ENCODE data around the gene RPS28. TPM values are rescaled to one million over a fixed set of nuclear protein-coding genes. Genes with fewer than 3 reads are reported as not detected.

The RPS28 gene
- total RNA-seq, 1 donor from 2014 or later: 1,352 TPM

DNA sequence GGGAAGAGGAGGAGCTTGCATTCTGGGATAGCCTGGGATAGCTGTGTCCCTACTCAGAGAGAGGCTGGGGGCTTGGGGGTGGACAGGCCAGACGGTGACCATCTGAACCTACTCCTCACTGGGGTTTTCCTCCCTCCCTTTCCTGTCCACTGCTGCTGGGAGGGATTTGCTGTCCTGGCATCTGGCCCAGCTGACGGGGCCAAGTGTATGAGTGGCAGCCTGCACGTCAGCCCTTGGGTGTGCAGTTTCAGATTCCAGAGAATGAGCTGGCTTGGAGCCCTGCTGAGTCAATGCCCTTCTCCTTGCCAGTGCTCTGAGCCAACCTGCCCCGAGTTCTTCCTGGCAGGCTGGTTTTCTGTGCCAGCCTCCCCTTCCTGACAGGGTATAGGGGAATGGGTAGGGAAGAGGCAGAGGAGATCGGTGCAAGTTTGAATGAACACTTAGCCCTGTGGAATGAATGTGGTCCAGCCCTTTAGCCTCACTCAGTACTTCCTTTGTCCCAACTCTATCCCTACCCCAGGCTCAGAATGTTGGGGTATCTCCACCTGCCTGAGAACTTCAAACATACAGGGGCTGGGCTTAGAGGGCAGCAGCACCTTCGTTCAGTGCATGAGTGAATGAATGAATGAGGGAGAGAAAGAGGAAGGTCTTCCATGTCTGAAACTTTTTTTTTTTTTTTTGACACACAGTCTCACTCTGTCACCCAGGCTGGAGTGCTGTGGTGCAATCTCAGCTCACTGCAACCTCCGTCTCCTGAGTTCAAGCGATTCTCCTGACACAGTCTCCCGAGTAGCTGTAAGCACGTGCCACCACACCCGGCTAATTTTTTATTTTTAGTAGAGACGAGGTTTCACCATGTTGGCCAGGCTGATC is 40.9 kb downstream of the RPS28 start:
- Mint-ChIP-seq H3K27ac (peak overlapping the region; percentile 62), H3K4me1 (peaks cover 27% of the 10 kb centered on the region), H3K36me3 (peaks cover 2% of the 10 kb centered on the region), H3K9me3 (no peaks in the 10 kb centered on the region), H3K4me3 (peak overlapping the region; percentile 38), H3K27me3 (ENCODE audit: low read depth) (peaks cover 50% of the 10 kb centered on the region)
- DNase-seq (ENCODE audit: low spot score in 2 of 2, unreplicated experiment in 2 of 2): peak; percentile 28 to 71
- TF ChIP-seq, protein P1, sequence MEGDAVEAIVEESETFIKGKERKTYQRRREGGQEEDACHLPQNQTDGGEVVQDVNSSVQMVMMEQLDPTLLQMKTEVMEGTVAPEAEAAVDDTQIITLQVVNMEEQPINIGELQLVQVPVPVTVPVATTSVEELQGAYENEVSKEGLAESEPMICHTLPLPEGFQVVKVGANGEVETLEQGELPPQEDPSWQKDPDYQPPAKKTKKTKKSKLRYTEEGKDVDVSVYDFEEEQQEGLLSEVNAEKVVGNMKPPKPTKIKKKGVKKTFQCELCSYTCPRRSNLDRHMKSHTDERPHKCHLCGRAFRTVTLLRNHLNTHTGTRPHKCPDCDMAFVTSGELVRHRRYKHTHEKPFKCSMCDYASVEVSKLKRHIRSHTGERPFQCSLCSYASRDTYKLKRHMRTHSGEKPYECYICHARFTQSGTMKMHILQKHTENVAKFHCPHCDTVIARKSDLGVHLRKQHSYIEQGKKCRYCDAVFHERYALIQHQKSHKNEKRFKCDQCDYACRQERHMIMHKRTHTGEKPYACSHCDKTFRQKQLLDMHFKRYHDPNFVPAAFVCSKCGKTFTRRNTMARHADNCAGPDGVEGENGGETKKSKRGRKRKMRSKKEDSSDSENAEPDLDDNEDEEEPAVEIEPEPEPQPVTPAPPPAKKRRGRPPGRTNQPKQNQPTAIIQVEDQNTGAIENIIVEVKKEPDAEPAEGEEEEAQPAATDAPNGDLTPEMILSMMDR (IDR thresholded peaks at IDR 0.05; ENCODE audit: unreplicated experiment): no peak

DNA sequence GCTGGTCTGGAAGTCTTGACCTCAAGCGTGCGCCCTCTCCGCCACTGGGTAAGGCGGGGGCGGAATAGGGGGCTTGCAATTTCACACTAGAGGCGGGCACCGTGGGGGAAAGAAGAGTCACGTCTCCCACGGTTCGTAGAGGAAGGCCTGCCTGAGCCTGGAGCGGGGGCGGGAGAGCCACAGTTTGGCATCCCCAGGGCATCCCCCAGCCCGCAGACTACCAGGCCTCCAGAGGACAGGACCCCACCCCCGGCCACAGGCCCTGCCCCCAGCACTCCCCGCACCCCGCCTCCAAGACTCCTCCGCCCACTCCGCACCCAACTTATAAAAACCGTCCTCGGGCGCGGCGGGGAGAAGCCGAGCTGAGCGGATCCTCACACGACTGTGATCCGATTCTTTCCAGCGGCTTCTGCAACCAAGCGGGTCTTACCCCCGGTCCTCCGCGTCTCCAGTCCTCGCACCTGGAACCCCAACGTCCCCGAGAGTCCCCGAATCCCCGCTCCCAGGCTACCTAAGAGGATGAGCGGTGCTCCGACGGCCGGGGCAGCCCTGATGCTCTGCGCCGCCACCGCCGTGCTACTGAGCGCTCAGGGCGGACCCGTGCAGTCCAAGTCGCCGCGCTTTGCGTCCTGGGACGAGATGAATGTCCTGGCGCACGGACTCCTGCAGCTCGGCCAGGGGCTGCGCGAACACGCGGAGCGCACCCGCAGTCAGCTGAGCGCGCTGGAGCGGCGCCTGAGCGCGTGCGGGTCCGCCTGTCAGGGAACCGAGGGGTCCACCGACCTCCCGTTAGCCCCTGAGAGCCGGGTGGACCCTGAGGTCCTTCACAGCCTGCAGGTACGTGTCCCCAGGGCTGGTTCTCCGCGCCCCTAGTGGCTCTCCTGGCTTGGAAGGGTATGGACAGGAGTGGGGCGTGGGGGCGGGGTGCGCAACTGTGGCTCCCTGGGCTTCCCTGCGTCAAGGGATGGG is 42.8 kb downstream of the RPS28 start, which contains the start of gene ANGPTL4:
ANGPTL4 (plus strand) TSS at position 353 of the 969 bp plus-strand sequence; CDS start at position 520, 167 bp downstream.
- H3K4me3 Mint-ChIP-seq: peak within 1 kb of the TSS; percentile 72
- H3K4me1 Mint-ChIP-seq: peaks cover 34% of the 10 kb centered on the region
- peaks cover 51% of the 10 kb centered on the region for H3K27me3 Mint-ChIP-seq (ENCODE audit: low read depth)
- peaks cover 2% of the 10 kb centered on the region for H3K36me3 Mint-ChIP-seq
- no peaks in the 10 kb centered on the region for H3K9me3 Mint-ChIP-seq
- peak; percentile 31 to 60 for DNase-seq (ENCODE audit: low spot score in 2 of 2, unreplicated experiment in 2 of 2)
- TF ChIP-seq, protein P1 (IDR thresholded peaks at IDR 0.05; ENCODE audit: unreplicated experiment): no peak
- H3K27ac Mint-ChIP-seq: peak within 1 kb of the TSS; percentile 83

DNA sequence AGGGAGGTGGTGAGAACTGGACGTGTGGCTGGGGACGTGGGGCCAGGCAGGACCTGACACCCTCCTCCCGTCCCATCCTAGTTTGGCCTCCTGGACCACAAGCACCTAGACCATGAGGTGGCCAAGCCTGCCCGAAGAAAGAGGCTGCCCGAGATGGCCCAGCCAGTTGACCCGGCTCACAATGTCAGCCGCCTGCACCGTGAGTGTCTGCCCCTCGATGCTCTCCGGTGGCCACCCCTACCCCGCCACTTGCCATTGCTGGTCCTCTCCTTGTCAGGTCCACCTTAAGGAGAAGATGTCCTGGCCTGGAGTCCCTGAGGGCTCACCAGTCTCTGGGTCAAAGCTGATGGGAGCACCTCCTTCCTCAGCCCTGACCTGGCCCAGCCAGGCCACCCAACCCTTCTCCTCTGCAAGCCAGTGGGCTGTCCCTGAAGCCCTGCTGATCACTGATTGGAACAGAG is 44.9 kb downstream of the RPS28 start:
- H3K4me3 Mint-ChIP-seq: no peak overlapping the region
- H3K4me1 Mint-ChIP-seq: peaks cover 34% of the 10 kb centered on the region
- peaks cover 51% of the 10 kb centered on the region for H3K27me3 Mint-ChIP-seq (ENCODE audit: low read depth)
- no peaks in the 10 kb centered on the region for H3K9me3 Mint-ChIP-seq
- no peak overlapping the region for H3K27ac Mint-ChIP-seq
- TF ChIP-seq, protein P1 (IDR thresholded peaks at IDR 0.05; ENCODE audit: unreplicated experiment): no peak
- no peak for DNase-seq (ENCODE audit: low spot score in 2 of 2, unreplicated experiment in 2 of 2)
- H3K36me3 Mint-ChIP-seq: peaks cover 2% of the 10 kb centered on the region

DNA sequence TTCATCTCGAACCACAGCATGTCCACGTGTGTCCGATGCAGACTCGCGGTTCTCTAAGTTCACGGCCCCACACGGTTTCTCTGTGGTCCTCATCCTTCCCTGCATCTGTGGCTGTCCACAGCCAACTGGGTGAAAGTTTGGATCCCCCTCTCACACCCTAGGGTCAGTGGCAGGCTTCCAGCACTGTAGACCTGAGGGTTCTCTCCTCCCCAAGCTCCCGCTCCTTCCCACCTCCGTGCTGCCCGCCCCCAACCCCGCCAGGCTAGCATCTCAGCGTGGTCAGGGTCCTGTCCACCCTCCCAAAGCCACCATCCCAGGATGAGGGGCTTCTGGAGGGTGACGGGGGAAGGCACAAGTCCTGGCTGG is 45.6 kb downstream of the RPS28 start:
- TF ChIP-seq, protein P1 (IDR thresholded peaks at IDR 0.05; ENCODE audit: unreplicated experiment): no peak
- Mint-ChIP-seq H3K4me3 (no peak overlapping the region), H3K27ac (peak overlapping the region; percentile 76), H3K4me1 (peaks cover 30% of the 10 kb centered on the region), H3K9me3 (no peaks in the 10 kb centered on the region), H3K36me3 (peaks cover 2% of the 10 kb centered on the region), H3K27me3 (ENCODE audit: low read depth) (peaks cover 47% of the 10 kb centered on the region)
- DNase-seq (ENCODE audit: low spot score in 2 of 2, unreplicated experiment in 2 of 2): peak in 1 of 2 experiments; percentile 23

DNA sequence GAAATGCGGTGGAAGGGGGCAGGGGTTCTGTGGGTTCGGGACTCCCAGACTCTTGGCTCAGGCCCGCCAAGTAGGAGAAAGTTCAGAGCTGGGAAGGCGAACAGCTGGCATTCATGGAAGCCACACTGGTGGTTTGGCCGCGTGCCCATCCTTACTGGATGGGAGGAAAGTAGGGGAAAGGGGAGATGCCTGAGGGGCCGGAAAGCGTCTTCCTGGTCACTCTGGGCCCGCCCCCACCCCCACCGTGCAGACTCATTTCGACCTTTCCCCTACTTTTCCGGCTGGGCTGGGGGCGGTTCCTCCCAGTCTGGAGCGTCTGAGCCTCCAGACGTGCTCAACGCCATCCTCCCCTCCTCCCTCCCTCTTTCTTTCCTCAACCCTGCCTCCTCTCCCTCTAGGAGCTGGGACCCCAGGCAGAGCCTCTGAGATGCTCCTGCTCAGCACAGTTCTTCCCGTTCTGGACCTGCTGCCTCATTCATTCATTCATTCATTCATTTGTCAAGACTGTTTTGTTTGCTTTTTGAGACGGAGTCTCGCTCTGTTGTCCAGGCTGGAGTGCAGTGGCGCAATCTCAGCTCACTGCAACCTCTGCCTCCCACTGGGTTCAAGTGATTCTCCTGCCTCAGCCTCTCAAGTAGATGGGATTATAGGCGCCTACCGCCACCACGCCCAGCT is 46.2 kb downstream of the RPS28 start:
- DNase-seq (ENCODE audit: low spot score in 2 of 2, unreplicated experiment in 2 of 2): peak; percentile 71 to 78
- peaks cover 42% of the 10 kb centered on the region for H3K27me3 Mint-ChIP-seq (ENCODE audit: low read depth)
- TF ChIP-seq, protein P1 (IDR thresholded peaks at IDR 0.05; ENCODE audit: unreplicated experiment): no peak
- peaks cover 2% of the 10 kb centered on the region for H3K36me3 Mint-ChIP-seq
- H3K4me1 Mint-ChIP-seq: peaks cover 25% of the 10 kb centered on the region
- H3K9me3 Mint-ChIP-seq: no peaks in the 10 kb centered on the region
- peak overlapping the region; percentile 30 for H3K4me3 Mint-ChIP-seq
- peak overlapping the region; percentile 76 for H3K27ac Mint-ChIP-seq

Data from mesothelial cell of epicardium (in vitro differentiated cells).